GM13977 (cell line): ENCODE results near the gene CLN3.
A peak's percentile ranks its signal among the peaks of the same experiment; 100 is the strongest.
"Not testable (repeated sequence)": the region's sequence is repeated elsewhere in the genome, so short reads cannot be mapped to it uniquely, and the experiment has no call there.

Source experiments
- DNase-seq: peaks from one replicate; pipeline ENCODE4 v3.0.0; 2012; ENCODE audit warnings: low spot score
- CTCF ChIP-seq: IDR thresholded peaks from 2 replicates; pipeline ENCODE4 v1.5.1; 2012; ENCODE audit warnings: mild to moderate bottlenecking, control low read depth; ENCODE audit not compliant: insufficient read depth; ENCODE audit errors: extremely low read depth, missing control alignments
- in situ Hi-C: fragments of 300-500 bp; cut with MboI; formaldehyde crosslinking; loops from one replicate; pipeline ENCODE4 v1.12.0; 2022; ENCODE audit warnings: low sequenced_read_pairs, low pct_unique_long_range_greater_than_20kb, mixed read lengths, inconsistent platforms; ENCODE audit not compliant: unreplicated experiment

CLN3 gene

DNA sequence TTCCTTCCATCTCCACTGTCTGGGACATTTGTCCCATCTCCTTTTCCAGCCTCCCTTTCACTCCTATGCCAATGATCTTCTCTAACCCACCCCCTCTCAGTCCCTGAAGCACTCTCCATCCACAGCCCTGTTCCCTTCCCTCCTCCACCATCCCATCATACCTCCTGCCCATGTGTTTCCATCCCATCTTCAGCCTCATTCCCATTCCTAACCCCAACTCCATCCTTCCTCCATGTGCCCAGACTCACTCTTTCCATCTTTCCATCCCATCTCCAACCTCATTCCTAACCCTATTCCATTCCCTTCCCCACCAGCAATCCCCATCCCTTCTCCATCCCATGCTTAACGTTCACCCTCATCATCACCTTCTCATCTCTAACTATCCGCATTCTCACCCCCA is 10.4 kb upstream of the CLN3 start:
- in situ Hi-C loops, result no loop called here
- no peak for DNase-seq
- no peak for TF ChIP-seq CTCF

- DNase-seq, result no peak
- in situ Hi-C loops, result no loop called here
- no peak for TF ChIP-seq CTCF
Observed at GRCh38 chr16:28501258-28502232, 9.7 kb upstream of the CLN3 start.

GRCh38 chr16:28500476-28501180 is 8.8 kb upstream of the CLN3 start:
- DNase-seq, in situ Hi-C loops: not testable (repeated sequence)

GRCh38 chr16:28499854-28500253 is 8.0 kb upstream of the CLN3 start:
- in situ Hi-C loops, result no loop called here
- no peak for TF ChIP-seq CTCF
- no peak for DNase-seq

GRCh38 chr16:28498666-28499381 is 7.0 kb upstream of the CLN3 start:
- no peak for TF ChIP-seq CTCF
- no peak for DNase-seq
- in situ Hi-C loops, result no loop called here

DNA sequence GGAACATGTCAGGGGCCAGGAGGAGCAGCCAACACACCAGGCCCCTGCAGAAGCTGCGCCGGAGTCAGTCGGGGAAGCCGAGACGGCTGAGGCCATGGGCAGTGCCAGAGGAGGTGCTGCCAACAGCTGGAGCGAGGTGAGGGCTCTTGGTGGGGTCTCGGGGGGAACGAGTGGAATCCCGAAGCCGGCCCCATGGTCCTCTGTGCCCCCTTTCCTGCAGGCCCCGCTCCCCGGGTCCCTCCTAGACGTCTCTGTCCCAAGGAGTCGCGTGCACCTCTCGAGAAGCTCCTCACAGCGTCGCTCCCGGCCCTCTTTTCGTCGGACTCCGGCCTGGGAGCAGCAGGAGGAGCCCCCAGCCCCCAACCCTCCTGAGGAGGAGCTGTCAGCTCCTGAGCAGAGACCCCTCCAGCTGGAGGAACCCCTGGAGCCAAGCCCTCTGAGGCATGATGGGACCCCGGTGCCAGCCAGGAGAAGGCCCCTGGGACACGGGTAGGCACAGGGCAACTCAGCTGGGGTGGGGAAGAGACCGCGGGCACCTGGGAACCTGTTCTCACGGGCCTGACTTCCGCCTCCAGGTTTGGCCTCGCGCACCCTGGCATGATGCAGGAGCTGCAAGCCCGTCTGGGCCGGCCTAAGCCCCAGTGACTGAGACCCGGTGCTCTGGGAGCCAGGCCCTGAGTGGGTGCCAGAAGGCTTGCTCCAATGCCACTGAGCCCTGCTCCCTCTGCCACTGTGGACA is 6.2 kb upstream of the CLN3 start:
- peak; percentile 9 for DNase-seq
- no peak for TF ChIP-seq CTCF
- in situ Hi-C loops, result no loop called here
